Fibroblast of skin of scalp (primary cell): ENCODE results near the gene NHEJ1.

Experiments
- DNase-seq: peaks from one replicate; pipeline ENCODE4 v3.0.0-alpha.2; 2013

Gene NHEJ1

DNA sequence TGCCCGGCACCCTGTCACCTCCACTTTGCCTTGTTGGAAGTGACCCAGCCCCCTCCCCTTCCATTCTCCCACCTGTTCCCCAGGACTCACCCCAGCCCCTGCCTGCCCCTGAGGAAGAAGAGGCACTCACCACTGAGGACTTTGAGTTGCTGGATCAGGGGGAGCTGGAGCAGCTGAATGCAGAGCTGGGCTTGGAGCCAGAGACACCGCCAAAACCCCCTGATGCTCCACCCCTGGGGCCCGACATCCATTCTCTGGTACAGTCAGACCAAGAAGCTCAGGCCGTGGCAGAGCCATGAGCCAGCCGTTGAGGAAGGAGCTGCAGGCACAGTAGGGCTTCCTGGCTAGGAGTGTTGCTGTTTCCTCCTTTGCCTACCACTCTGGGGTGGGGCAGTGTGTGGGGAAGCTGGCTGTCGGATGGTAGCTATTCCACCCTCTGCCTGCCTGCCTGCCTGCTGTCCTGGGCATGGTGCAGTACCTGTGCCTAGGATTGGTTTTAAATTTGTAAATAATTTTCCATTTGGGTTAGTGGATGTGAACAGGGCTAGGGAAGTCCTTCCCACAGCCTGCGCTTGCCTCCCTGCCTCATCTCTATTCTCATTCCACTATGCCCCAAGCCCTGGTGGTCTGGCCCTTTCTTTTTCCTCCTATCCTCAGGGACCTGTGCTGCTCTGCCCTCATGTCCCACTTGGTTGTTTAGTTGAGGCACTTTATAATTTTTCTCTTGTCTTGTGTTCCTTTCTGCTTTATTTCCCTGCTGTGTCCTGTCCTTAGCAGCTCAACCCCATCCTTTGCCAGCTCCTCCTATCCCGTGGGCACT, 21.9 kb upstream of the NHEJ1 start:
- no peak for DNase-seq

DNA sequence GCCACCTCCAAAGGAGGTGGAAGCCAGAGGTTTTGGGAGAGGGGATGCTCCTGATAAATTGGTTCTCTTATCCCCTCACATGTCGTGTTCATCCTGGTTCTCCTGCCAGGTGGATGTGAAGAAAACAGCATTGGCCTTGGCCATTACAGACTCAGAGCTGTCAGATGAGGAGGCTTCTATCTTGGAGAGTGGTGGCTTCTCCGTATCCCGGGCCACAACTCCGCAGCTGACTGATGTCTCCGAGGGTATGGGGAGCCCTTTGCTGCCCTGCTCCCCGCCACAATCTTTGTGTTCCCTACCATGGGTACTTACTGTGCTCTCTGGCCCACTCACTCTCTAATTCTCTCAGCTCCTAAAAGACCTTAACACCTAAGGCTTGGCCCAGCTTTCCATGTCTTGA, 20.9 kb upstream of the NHEJ1 start:
- DNase-seq = no peak

DNA sequence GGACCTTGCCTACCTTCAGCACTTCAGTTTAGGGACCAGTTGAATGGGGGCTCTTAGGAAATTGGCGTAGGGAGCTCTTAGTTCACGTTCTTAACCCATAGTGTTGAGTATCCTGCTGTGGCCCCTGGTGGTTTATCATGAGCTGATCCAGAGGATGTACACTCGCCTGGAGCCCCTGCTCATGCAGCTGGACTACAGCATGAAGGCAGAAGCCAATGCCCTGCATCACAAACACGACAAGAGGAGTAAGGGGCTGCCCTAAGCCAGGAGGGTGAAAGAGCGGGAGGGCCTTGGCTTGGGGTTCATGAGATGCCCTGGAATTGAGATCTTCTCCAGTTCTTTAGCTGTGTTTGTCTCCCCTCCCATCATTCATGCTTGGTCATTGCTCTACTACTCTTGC, 20.3 kb upstream of the NHEJ1 start:
- DNase-seq = no peak

DNA sequence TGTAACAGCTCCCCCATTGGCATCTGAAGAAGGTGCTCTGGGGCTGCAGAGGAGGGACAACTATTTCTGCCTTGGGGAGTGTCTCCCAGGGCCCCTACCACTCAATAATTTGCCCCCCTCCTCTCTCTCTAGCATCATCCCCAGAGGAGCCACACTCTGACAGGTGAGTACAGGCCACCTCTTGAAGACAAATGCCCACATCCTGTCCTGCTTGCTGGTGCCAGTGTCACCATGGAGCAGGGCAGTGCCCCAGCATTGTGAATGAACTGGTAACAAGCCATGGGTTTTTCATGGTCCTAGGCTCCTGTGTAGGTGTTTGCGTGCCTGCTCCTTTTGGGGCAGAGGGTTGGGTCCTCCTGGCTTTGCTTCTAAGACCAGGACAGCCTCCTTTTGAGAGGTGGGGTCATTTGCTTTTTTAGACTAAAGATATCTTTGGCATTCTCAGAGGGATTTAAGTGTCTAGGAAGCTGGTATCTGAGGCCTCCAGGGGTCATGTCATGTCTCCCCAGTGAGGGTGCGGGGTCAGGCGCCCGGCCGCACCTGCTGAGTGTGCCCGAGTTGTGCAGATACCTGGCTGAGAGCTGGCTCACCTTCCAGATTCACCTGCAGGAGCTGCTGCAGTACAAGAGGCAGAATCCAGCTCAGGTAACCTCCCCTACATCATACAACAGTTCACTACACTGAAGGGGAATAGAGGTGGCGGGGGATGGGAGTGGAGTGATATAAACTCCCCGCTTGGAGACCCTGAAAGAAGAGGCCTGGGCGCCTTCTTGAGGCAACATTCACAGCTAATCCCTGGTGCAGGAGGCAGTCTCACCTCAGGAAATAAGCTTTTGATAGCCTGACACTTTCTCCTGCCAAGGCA, 19.2 kb upstream of the NHEJ1 start:
- no peak for DNase-seq

DNA sequence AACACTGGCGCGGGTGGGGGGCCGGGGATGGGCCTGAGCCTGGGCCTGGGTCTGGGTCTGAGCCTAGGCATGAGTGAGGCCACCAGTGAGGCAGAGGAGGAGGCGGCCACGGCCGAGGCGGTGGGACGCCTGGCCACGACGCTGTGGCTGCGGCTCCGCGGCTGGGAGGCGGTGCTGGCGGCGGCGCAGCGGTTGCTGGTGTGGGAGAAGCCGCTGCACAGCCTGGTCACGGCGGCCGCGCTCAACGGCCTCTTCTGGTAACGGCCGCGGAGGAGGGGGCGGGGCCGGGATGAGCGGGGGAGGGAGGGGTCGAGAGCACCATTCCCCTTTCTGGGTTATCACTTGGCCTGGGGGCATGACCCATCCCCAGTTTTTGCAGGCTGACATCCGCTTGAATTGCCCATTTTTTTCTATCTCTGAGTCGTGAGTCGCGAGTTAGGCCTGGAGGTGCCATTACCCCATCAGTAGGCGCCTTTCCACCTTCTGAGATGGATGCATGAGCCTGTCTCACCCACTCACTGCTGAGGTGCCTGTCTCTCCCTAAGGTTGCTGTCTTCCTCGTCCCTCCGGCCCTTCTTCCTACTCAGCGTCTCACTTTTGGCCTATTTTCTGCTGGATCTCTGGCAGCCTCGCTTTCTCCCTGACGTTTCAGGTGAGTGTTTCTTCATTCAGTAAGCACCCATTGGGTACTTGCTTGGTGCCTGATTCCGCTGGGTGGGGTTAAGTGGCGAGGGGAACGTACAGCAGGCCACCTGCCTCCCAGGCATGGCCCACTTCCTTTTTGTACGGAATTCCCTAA, 18.0 kb upstream of the NHEJ1 start:
- DNase-seq = no peak

DNA sequence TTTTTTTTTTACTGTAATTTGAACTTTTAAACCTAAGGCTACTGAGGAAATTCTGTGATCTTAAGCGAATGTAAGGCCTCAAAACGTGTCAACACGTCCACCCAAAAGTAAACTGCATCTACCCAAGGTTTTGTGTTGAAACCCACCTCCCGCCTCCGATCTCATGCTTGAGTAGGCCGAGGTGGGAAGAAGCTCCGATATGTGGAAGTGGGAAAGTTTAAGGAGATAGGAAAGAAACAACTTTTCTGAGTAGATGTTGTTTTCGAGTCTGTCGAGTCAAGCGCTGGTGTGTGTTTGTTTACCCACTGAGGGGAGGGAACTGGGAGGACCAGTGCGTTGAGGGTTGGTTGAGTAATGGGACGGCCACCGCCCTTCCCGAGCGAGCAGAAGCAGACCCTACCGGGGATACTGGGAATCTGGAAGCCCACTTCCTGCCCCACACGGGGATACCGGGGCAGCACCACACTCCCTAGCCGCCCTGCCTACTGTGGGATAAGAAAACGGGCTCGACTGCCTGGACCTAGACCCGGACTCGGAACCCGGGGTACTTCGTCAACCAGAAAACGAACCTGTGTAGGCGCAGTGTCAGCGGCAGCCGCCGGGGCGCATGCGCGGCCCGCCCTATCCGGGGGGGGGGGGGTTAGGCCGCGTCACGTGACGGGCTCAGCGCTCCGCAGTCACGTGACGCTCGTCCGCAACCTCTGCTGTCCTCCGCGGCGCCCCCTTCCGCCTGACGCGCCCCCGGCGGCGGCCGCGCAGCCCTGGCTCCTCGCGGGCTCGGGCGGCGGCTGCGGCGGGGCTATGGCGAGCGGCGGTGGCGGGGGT, 17.1 kb upstream of the NHEJ1 start, which contains the start of gene RETREG2:
Gene RETREG2 (plus strand): TSS at position 724 of the 825 bp plus-strand sequence. CDS start 78 bp downstream, at position 802.
- peak; percentile 90 for DNase-seq

DNA sequence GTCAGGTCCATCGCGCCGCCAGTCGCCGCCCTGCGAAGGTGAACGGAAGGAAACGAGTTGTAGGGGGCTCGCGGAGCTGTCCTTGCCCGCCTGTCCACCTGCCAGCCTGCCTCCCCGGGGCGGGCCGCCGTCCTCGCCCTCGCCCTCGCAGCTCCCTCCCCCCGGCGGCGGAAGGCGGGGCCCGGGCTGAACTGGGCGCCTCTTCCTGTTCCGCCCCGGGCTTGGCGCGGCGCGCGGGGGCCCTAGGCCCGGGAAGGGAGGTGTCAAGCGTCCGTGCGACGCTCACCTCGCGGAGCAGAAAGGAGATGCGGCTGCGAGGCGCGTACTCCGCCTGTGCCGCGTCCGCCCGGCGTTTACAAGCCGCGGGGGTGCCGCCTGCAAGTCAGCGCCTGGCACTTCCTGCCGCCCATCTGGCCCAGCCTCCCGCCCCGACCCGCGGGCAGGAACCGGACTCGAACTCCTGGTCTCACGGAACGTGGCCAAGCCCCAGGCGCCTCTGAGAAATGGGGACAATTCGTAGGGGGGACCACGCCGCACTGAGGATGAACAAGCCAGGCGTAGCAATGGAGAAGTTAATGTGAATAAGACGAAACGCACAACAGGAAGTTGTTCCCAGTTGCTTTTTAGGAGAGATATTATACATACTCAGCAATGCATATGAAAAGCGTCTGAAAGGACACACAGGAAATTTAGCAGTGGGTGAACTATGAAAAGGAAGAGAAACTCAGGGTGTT, 16.4 kb upstream of the NHEJ1 start, which contains the start of gene CNPPD1:
Gene CNPPD1 (minus strand): TSS at position 108 of the 734 bp plus-strand sequence. CDS start 97 bp downstream, at position 11.
- DNase-seq = peak; percentile 80

DNA sequence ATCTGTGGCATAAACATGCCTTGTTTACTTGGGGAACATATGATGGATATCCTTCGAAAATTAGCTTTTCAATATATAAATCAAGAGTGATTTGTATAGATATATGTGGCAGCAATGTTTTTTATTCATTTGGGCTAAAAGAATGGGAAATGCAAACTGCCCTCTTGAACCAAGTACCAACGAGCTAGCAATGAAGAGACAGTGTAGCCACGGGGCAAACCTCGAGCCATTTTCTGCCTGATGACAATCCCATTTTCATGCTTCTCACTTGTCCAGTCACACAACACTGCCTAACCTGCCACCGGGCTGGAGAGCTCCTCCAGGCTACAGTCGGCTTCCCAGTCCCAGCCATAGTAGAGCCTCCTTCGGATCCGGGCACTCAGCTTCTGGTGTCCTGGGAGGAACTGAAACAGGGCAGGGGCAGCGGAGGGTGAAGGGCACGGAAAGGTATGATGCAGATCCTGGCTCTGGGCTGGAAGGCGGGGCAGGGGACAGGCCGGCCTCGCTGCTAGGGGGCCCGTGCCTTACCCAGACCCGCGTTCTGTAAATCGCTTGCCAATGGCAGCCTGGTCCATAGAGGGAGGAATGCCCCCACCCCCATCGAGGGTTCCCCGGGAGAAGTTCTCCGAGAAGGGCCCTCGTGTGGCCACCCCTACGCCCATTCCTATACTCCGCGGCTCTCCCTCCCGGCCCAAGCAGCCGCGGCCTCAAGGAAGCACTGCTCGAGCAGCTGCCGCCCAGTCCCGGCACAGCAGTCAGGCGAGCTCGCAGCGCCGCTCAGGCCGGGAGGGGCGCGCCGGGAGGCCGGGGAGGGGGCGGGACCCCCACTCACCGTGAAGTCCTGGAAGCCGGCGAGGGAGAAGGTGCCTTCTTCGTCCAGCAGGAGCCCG, 15.6 kb upstream of the NHEJ1 start:
- peak; percentile 46 for DNase-seq

DNA sequence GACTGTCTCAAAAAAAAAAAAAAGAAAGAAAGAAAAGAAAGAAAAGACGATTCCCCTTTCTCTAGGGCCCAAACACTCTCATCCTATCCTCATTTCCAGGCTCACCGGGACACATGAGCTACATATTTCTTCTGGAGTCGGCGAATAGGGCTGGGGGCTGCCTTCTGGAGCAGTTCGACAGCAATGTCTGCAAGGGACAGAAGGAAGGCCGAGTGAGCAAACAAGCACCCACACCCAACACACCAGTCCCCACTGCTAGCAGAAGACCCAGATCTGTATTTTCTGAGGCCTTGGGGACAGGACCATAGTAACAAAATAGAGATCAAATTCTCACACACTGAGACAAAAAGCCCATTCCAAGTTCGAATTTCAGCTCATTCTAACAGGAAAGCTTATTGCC, 14.9 kb upstream of the NHEJ1 start:
- no peak for DNase-seq

DNA sequence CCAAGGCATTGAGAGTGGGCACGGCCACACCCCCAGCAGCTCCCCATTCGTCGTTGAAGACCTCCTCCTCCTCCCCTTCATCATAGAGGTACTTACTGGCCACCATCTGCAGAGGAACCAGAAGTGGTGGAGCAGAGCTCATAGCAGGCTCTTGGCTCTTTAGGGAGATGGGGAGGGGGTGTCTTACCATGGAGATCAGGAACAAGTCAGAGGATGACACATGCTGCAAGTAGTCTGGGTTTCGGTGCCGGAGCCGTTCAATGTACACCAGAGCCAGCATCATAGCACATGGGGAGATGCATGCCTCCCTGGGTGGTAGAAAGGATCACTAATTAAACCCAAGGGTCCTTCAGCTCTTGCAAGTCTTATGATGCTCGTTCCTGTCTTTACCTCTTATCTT, 14.2 kb upstream of the NHEJ1 start:
- no peak for DNase-seq

DNA sequence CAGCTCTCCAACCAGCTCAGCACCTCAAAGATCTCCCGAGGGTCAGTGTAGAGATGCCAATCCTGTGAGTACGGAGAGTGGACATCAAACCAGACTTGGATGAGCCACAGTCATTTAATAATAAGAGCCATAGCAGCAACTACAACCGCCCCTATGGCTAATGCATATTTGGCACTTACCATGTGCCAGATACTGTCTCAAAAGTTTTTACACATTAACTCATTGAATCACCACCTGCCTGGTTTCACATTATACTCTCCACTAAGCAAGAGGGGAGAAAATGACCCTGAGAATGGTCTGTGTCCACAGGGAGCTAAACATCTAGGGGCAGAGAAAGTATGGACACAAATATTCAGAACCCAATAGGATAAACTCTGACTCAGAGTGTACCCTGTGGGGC, 13.5 kb upstream of the NHEJ1 start:
- no peak for DNase-seq

DNA sequence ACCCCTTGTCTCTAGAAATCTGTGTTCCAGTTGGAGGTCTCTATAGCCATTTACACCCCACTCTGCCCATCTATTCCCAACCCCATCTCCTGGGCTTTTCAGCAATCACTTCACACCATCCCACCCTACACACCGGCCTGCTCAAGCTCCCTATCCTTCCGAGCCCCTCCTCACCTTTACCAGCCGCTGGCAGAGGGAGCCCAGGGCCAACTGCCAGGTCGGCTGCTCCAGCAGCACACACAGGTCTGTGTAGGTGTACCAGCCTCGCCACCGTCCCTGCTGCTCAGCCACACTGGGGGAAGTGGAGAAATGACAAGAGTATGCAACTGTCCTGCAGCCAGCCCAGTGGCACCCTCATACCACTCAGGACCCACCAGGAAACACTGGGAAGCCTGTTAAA, 12.6 kb upstream of the NHEJ1 start:
- DNase-seq = no peak

DNA sequence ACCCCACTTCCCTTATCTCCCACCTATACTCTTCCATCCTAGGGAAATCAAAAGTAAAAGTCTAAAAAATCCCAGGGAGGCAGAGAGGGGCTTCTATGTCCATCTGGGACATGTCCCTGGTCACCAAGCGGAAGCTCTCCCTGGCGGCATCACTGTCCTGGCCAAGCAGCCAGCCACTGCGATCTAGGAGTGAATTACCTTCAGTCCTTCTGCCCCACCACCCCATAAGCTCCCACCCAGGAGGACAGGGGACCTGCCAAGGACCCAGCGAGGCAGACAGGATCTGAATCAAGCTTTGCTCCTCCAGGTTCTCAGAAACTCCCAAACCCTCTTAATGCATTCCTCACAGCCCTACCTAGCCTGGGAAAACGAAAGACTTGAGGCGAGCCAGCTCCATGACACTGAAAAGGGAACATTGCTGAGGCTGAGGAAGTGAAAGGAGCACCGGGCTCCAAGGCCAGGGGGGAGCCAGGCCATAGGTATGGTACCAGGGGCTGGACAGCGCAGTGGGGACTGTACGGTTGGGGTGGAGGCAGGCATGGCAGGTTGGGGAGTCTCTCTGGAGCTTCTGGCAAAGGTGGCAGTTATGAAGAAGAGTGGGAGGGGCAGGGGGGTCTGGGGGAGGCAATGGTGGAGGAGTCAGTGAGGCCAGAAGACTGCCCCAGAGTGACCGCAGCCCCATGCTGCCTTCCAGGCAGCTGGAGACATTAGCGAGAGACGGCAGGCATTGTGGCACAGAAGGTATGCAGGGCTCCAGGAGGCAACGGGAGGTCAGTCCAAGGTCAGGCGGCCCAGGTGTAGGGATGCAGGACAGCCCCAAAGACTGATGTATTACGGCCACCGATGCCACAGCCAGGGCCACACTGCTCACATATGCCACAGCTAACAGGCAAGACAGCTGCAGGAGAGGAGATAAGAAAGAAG, 11.9 kb upstream of the NHEJ1 start:
- DNase-seq = no peak

DNA sequence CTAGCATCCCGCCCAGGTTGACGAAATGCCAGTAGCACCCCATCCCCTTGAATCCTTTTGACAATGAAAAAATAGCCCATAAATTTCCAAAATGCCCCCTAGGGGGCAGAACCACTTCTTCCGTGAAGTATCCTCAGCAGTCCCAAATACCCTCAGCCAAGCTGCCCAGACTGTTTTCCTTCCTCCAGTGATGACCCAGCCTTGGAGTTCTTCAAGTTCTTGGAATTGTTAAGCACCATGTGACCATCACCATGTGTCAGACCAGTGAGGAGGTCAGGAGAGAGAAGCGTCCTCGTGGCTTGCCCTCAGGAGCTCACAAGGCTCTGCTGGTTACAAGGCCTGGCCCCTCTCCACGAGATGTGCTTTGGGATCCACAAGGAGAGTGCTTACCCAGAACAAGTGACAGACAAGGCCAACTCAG, 10.6 kb upstream of the NHEJ1 start:
- DNase-seq = peak; percentile 87

DNA sequence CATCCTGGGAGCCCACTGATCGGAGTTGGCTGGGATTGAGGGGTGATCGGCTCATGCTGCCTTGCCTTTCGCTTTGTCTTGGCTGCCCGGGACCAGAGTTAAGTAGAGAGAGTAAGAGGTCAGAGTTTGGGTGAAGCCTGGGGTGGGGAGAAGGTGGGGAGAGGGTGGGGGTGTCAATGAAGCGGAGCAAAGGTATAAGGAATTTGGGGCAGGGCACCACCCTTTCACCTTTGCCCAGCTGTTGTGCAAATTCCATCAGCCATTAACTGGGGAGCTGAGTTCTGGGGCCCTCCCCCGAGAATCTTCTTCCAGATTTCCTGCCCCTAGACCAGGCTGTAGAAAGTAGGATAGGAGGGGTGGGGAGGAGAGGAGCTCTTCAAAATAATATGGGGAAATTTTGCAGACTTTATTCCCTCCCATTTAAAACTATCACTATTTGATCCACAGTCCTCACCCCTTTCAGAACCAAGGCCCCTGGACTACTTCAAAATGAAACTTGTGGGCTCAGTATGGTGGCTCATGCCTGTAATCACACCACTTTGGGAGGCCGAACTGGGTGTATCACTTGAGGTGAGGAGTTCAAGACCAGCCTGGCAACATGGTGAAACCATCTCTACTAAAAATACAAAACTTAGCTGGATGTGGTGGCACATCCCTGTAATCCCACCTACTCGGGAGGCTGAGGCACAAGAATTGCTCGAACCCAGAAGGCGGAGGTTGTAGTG, 9.5 kb upstream of the NHEJ1 start, which contains the start of gene SLC23A3:
Gene SLC23A3 (minus strand): TSS at position 100 of the 725 bp plus-strand sequence. CDS start 45 bp downstream, at position 55.
- no peak for DNase-seq

DNA sequence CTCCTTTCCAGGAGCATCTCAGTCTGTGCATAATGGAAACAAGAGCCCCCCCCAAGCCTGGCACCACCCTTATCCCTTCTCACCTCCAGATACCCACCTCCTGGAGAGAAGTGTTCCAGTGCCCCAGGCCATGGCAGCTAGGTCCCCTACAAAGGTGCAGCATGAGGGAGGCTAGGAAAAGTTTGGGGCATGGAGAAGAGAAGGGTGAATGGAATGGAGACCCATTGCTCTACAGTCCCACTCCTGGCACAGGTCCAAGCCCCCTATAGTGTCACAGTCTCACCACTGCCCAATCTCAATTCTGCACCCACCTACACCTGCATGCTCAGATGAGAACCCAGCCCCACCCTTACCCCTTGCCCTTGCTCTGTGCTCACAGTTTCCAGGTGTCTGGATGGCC, 8.3 kb upstream of the NHEJ1 start:
- DNase-seq = no peak

DNA sequence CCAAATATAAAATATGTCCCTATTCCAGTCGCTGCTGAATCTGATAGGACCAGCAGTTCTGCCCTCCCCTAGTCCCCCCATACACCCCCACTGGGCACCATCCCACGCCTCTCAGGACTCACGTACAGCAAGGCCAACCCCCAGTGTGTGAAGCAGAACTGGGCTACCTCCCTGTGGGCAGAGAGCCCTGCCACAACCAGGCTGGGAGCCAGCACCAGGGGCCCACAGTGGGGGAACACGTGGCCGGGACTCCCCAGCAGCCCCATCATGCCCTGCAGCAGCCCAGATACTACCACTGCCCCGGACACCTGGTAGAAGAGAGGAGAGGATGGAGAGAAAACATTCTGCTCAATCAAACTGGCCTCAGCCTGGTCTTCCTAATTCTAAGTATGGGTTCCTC, 7.9 kb upstream of the NHEJ1 start:
- DNase-seq = no peak

DNA sequence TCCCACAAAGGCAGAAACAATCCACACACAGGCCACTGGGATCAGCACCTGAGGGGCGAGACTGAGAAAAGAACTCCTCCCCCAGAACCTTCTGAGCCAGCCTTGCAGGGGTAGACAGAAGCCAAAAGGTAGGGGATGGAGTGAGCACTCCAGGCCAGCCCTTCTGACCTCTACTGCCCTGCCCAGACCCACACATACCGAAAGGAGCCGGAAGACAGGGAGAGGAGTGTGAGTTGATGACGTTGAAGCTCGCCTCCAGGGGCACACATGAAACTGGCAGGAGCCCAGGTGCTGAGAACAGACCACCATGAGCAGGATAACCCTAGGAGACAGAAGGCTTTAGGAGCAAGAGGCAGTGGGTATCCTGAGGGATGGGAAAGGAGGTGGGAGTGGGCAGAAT, 7.4 kb upstream of the NHEJ1 start:
- no peak for DNase-seq
